Coronary artery (tissue), 2 donors: Measurements from ENCODE around the gene PLXNA2.

Source experiments
- DNase-seq: peaks from one replicate; pipeline ENCODE4 v3.0.0-alpha.2; 2017; ENCODE audit warnings: low spot score
- H3K27ac ChIP-seq, 2 donors: fragments of 200-600 bp; sonication (generic); one replicate each; pipeline ENCODE4 v1.5.1; 2016 to 2019
- H3K4me3 ChIP-seq: fragments of 200-600 bp; sonication (generic); 2 replicates; pipeline ENCODE4 v1.5.1; 2016; ENCODE audit warnings: mild to moderate bottlenecking, moderate library complexity
- CTCF ChIP-seq: fragments of 200-600 bp; sonication (generic); IDR thresholded peaks from one replicate; pipeline ENCODE4 v1.5.1; 2019; ENCODE audit warnings: antibody characterized with exemption

PLXNA2 gene

GRCh38 chr1:208248991-208249696 is 5.0 kb upstream of the PLXNA2 start:
- TF ChIP-seq CTCF, result no peak
- DNase-seq, result peak; percentile 64
- peak overlapping the region; percentile 25 to 79 for H3K27ac ChIP-seq
- H3K4me3 ChIP-seq, result no peak overlapping the region

- no peak for TF ChIP-seq CTCF
- DNase-seq, result no peak
- no peak overlapping the region for H3K4me3 ChIP-seq
- peak overlapping the region; percentile 25 to 79 for H3K27ac ChIP-seq
These were observed 4.2 kb upstream of the PLXNA2 start for GRCh38 chr1:208248307-208248801.

GRCh38 chr1:208247696-208248095 is 3.5 kb upstream of the PLXNA2 start:
- Histone ChIP-seq H3K4me3 (no peak overlapping the region), H3K27ac (peak overlapping the region; percentile 25 to 79)
- TF ChIP-seq CTCF, result no peak
- no peak for DNase-seq

- peak overlapping the region; percentile 80 for H3K4me3 ChIP-seq
- DNase-seq, result peak; percentile 93
- TF ChIP-seq CTCF, result peak; percentile 51
- peak overlapping the region; percentile 69 to 98 for H3K27ac ChIP-seq
These were observed 1.1 kb upstream of the PLXNA2 start for GRCh38 chr1:208245185-208245705.

- H3K27ac ChIP-seq, result peak overlapping the region; percentile 69 to 98
- no peak for DNase-seq
- no peak for TF ChIP-seq CTCF
- peak overlapping the region; percentile 80 for H3K4me3 ChIP-seq
These were observed 637 bp downstream of the PLXNA2 start for GRCh38 chr1:208243527-208243966.

- no peak for DNase-seq
- Histone ChIP-seq H3K27ac (peak overlapping the region; percentile 69 to 98), H3K4me3 (peak overlapping the region; percentile 80)
- TF ChIP-seq CTCF, result no peak
These were observed 1.1 kb downstream of the PLXNA2 start for GRCh38 chr1:208242941-208243526.

GRCh38 chr1:208242146-208242545 is 2.0 kb downstream of the PLXNA2 start:
- DNase-seq, result no peak
- TF ChIP-seq CTCF, result no peak
- Histone ChIP-seq H3K4me3 (peak overlapping the region; percentile 80), H3K27ac (peak overlapping the region; percentile 69 to 98)
